IMR-90 (cell line): Measurements from ENCODE around the gene ZNF273. TPM values are rescaled to one million over a fixed set of nuclear protein-coding genes. Genes with fewer than 3 reads are reported as not detected.

Source experiments
- ATAC-seq: fragments of 200-7000 bp; cut with Tn5 transposase; 2 replicates; pipeline ENCODE4 v1.9.1; 2020; ENCODE audit warnings: low read depth, mild to moderate bottlenecking, moderate library complexity
- BruUV-seq: library from RNA; stranded (reverse); fragments of 400-500 nt; replicated peaks from 2 replicates; lab custom pipeline; 2021; lab: Mats Ljungman, UMichigan
- CTCF ChIA-PET: fragments of 300-600 bp; formaldehyde crosslinking; extraction: SDS; loops from one replicate; lab custom pipeline; 2021; ENCODE audit warnings: antibody characterized with exemption; lab: Yijun Ruan, JAX
- POLR2A ChIA-PET: fragments of 300-600 bp; sonication (Branson Sonifier 250); formaldehyde crosslinking; loops from one replicate; lab custom pipeline; 2022; ENCODE audit warnings: antibody characterized with exemption; ENCODE audit not compliant: unreplicated experiment; lab: Charles Lee
- DNase-seq: peaks from one replicate; pipeline ENCODE4 v3.0.0; 2013
- H2AFZ ChIP-seq: replicated peaks from 2 replicates; pipeline ENCODE3; 2013; ENCODE audit warnings: low read length, mild to moderate bottlenecking; ENCODE audit not compliant: poor library complexity
- H2AK5ac ChIP-seq: 2 replicates; pipeline ENCODE4 v1.6.1; 2013; ENCODE audit warnings: low read depth, low read length, inconsistent platforms
- H2AK9ac ChIP-seq: replicated peaks from 2 replicates; pipeline ENCODE3; 2013; ENCODE audit warnings: mild to moderate bottlenecking, low read depth, low read length, moderate library complexity; ENCODE audit not compliant: poor library complexity
- H2BK120ac ChIP-seq: 2 replicates; pipeline ENCODE4 v1.6.1; 2013; ENCODE audit warnings: low read depth, low read length, inconsistent platforms
- H2BK15ac ChIP-seq: 3 replicates; pipeline ENCODE4 v1.6.1; 2013; ENCODE audit warnings: low read depth, low read length, inconsistent platforms
- H2BK20ac ChIP-seq: 2 replicates; pipeline ENCODE4 v1.6.1; 2013; ENCODE audit warnings: low read depth, mild to moderate bottlenecking, inconsistent platforms, low read length, moderate library complexity
- H2BK5ac ChIP-seq: 2 replicates; pipeline ENCODE4 v1.6.1; 2013; ENCODE audit warnings: mild to moderate bottlenecking, low read depth, low read length, inconsistent platforms; ENCODE audit not compliant: poor library complexity, severe bottlenecking
- H3K14ac ChIP-seq: replicated peaks from 2 replicates; pipeline ENCODE4 v1.6.1; 2013; ENCODE audit warnings: low read depth, low read length, inconsistent platforms
- H3K18ac ChIP-seq: 2 replicates; pipeline ENCODE4 v1.6.1; 2013; ENCODE audit warnings: low read depth, low read length, control low read depth
- H3K23ac ChIP-seq: 2 replicates; pipeline ENCODE4 v1.6.1; 2013; ENCODE audit warnings: low read depth, low read length, inconsistent platforms
- H3K27ac ChIP-seq: 2 replicates; pipeline ENCODE4 v1.5.1; 2013; ENCODE audit warnings: mild to moderate bottlenecking, control low read depth, low read length; ENCODE audit not compliant: insufficient read depth
- H3K27me3 ChIP-seq: 2 replicates; pipeline ENCODE4 v1.6.1; 2013; ENCODE audit warnings: low read length; ENCODE audit not compliant: control insufficient read depth, insufficient read depth
- H3K36me3 ChIP-seq: 2 replicates; pipeline ENCODE4 v1.6.1; 2013; ENCODE audit warnings: low read length, mixed read lengths; ENCODE audit not compliant: control insufficient read depth, insufficient read depth
- H3K4ac ChIP-seq: 2 replicates; pipeline ENCODE4 v1.6.1; 2013; ENCODE audit warnings: low read depth, low read length, inconsistent platforms
- H3K4me1 ChIP-seq: 2 replicates; pipeline ENCODE4 v1.6.1; 2013; ENCODE audit warnings: low read length, mixed read lengths; ENCODE audit not compliant: control insufficient read depth, insufficient read depth
- H3K4me2 ChIP-seq: 2 replicates; pipeline ENCODE4 v1.6.1; 2013; ENCODE audit warnings: low read depth, mild to moderate bottlenecking, control low read depth, low read length, moderate library complexity
- H3K4me3 ChIP-seq: 2 replicates; pipeline ENCODE4 v1.5.1; 2013; ENCODE audit warnings: low read depth, mild to moderate bottlenecking, control low read depth, low read length, moderate library complexity; ENCODE audit not compliant: insufficient read depth
- H3K56ac ChIP-seq: 2 replicates; pipeline ENCODE4 v1.6.1; 2013; ENCODE audit warnings: low read length, inconsistent platforms; ENCODE audit not compliant: insufficient read depth; ENCODE audit errors: extremely low read depth
- H3K79me1 ChIP-seq, 2 experiments: 2 replicates each; pipeline ENCODE4 v1.6.1; 2013; ENCODE audit warnings: low read length in 2 of 2, inconsistent platforms in 1 of 2, low read depth in 1 of 2
- H3K9ac ChIP-seq: 2 replicates; pipeline ENCODE4 v1.6.1; 2013; ENCODE audit warnings: low read depth, low read length, control low read depth
- H3K9me1 ChIP-seq: 2 replicates; pipeline ENCODE4 v1.6.1; 2013; ENCODE audit warnings: low read length, inconsistent platforms; ENCODE audit not compliant: insufficient read depth
- H3K9me3 ChIP-seq: 2 replicates; pipeline ENCODE4 v1.6.1; 2013; ENCODE audit warnings: low read length; ENCODE audit not compliant: control insufficient read depth, insufficient read depth
- H4K20me1 ChIP-seq: 2 replicates; pipeline ENCODE4 v1.6.1; 2013; ENCODE audit warnings: low read length, inconsistent platforms; ENCODE audit not compliant: insufficient read depth
- H4K5ac ChIP-seq: 2 replicates; pipeline ENCODE4 v1.6.1; 2013; ENCODE audit warnings: mild to moderate bottlenecking, low read depth, low read length, control low read depth
- H4K8ac ChIP-seq, 2 experiments: 2 replicates each; pipeline ENCODE4 v1.6.1; 2013; ENCODE audit warnings: low read depth in 2 of 2, low read length in 2 of 2, control low read depth in 1 of 2, inconsistent platforms in 1 of 2
- H4K91ac ChIP-seq: 2 replicates; pipeline ENCODE4 v1.6.1; 2013; ENCODE audit warnings: low read depth, low read length, inconsistent platforms; ENCODE audit not compliant: insufficient read depth
- BHLHE40 ChIP-seq: fragments of 150-350 bp; IDR thresholded peaks from 2 replicates; pipeline ENCODE4 v1.6.1; 2016; ENCODE audit warnings: mild to moderate bottlenecking, low read depth, low read length
- MAFK ChIP-seq: IDR thresholded peaks from 2 replicates; pipeline ENCODE4 v1.6.1; 2012; ENCODE audit warnings: low read depth, low read length, improper control_type of control experiment
- NFE2L2 ChIP-seq: fragments of 150-350 bp; IDR thresholded peaks from 2 replicates; pipeline ENCODE4 v1.6.1; 2016; ENCODE audit warnings: low read depth, mild to moderate bottlenecking, low read length
- RCOR1 ChIP-seq: IDR thresholded peaks from 2 replicates; pipeline ENCODE4 v1.6.1; 2012; ENCODE audit warnings: mild to moderate bottlenecking, low read length, improper control_type of control experiment; ENCODE audit not compliant: insufficient replicate concordance
- SMC3 ChIP-seq: fragments of 150-350 bp; IDR thresholded peaks from 2 replicates; pipeline ENCODE4 v1.6.1; 2016; ENCODE audit warnings: low read depth, mild to moderate bottlenecking, antibody characterized with exemption, low read length, moderate library complexity
- WGBS, 2 experiments: methylation state at CpG; one replicate each; pipeline versions ENCODE4 v1.1.5 to v1.1.7; 2013; ENCODE audit warnings: missing lambda C conversion rate in 2 of 2; ENCODE audit not compliant: insufficient read length in 1 of 2; ENCODE audit errors: extremely low coverage in 2 of 2; 5-methylcytosine and 5-hydroxymethylcytosine counted together
- dilution Hi-C: fragments of 300-500 bp; cut with HindIII; formaldehyde crosslinking; loops from one replicate; pipeline ENCODE4 v1.14.3; 2018; ENCODE audit warnings: low sequenced_read_pairs; ENCODE audit not compliant: unreplicated experiment
- in situ Hi-C: fragments of 300-500 bp; cut with MboI; formaldehyde crosslinking; loops from 3 replicates; pipeline ENCODE4 v1.14.3; 2019; ENCODE audit warnings: low sequenced_read_pairs, inconsistent platforms, mixed read lengths
- intact Hi-C: fragments of 100-400 bp; cut with micrococcal nuclease; formaldehyde crosslinking; loops from 2 replicates; pipeline ENCODE4 v1.10.0; 2022
- polyA plus RNA-seq, 3 experiments: library from polyadenylated mRNA; depleted of rRNA; stranded (reverse); fragments of >200 nt; gene quantifications; 2 replicates each; pipeline ENCODE4 v1.2.3, GENCODE V29; 2012; ENCODE audit warnings: low replicate concordance in 1 of 3
- total RNA-seq: library from RNA; depleted of rRNA; stranded (reverse); fragments of >200 nt; gene quantifications from 2 replicates; pipeline ENCODE4 v1.2.3, GENCODE V29; 2012

The ZNF273 gene
- total and polyA plus RNA-seq, 2 of the 4 experiments (the other 2 are of a cell fraction), result 1.5 to 2.7 TPM

GRCh38 chr7:64871761-64872160 is 31.3 kb upstream of the ZNF273 start:
- no peak overlapping the region for H3K4me2 ChIP-seq
- no peaks in the 10 kb centered on the region for H3K9me1 ChIP-seq
- no peak overlapping the region for H3K56ac ChIP-seq
- dilution Hi-C loops, result no loop called here
- H2AK5ac ChIP-seq, result no peak overlapping the region
- H4K20me1 ChIP-seq, result no peaks in the 10 kb centered on the region
- H3K4ac ChIP-seq, result no peak overlapping the region
- ChIA-PET POLR2A (no interaction called here), CTCF (no interaction called here)
- H3K79me1 ChIP-seq, result no peaks in the 10 kb centered on the region
- in situ Hi-C loops, result no loop called here
- H3K9ac ChIP-seq, result no peak overlapping the region
- no peak overlapping the region for H2BK15ac ChIP-seq
- no peak overlapping the region for H3K18ac ChIP-seq
- no peak overlapping the region for H2AFZ ChIP-seq
- intact Hi-C loops, result no loop called here
- H3K23ac ChIP-seq, result no peak overlapping the region
- no peak overlapping the region for H4K5ac ChIP-seq
- H2BK120ac ChIP-seq, result no peak overlapping the region
- no peak overlapping the region for H3K14ac ChIP-seq
- TF ChIP-seq BHLHE40 (no peak), RCOR1 (no peak), NFE2L2 (no peak), MAFK (no peak), SMC3 (no peak)
- DNase-seq, result no peak
- H4K91ac ChIP-seq, result no peak overlapping the region
- peaks cover 18% of the 10 kb centered on the region for H3K9me3 ChIP-seq
- no peak overlapping the region for H3K4me3 ChIP-seq
- ATAC-seq, result no peak
- H3K27me3 ChIP-seq, result no peaks in the 10 kb centered on the region
- H3K27ac ChIP-seq, result no peak overlapping the region
- no peak overlapping the region for H2BK5ac ChIP-seq
- WGBS, 2 experiments, result 40% methylated on average over 1 of the region's 8 CpGs; no CpG with 5 or more reads in 1 of the 2 experiments
- no peaks in the 10 kb centered on the region for H3K4me1 ChIP-seq
- BruUV-seq, result no TSS peak
- no peaks in the 10 kb centered on the region for H3K36me3 ChIP-seq
- H2AK9ac ChIP-seq, result no peak overlapping the region
- H2BK20ac ChIP-seq, result no peak overlapping the region
- no peak overlapping the region for H4K8ac ChIP-seq
